ENCODE measurements around the gene TFIP11.

DNA sequence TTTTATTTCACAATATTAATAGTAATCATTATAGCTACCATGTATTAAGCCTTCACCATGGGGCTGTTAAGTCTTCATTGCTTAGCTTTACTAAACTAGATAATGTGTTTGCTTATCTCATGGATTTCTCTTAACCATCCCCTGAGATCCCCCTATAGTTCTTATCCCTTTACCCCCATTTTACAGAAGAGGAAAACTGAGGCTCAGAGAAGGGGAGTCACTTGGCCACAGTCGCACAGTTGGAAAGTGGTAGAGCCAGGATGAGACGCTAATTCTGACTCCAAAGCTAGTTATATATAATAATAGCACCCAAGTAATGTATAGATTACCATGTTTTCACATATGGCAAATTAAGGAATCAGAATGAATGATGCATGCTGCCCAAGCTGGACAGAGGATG lies 9.7 kb upstream of the TFIP11 start:
- TF ChIP-seq, protein P1, sequence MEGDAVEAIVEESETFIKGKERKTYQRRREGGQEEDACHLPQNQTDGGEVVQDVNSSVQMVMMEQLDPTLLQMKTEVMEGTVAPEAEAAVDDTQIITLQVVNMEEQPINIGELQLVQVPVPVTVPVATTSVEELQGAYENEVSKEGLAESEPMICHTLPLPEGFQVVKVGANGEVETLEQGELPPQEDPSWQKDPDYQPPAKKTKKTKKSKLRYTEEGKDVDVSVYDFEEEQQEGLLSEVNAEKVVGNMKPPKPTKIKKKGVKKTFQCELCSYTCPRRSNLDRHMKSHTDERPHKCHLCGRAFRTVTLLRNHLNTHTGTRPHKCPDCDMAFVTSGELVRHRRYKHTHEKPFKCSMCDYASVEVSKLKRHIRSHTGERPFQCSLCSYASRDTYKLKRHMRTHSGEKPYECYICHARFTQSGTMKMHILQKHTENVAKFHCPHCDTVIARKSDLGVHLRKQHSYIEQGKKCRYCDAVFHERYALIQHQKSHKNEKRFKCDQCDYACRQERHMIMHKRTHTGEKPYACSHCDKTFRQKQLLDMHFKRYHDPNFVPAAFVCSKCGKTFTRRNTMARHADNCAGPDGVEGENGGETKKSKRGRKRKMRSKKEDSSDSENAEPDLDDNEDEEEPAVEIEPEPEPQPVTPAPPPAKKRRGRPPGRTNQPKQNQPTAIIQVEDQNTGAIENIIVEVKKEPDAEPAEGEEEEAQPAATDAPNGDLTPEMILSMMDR (IDR thresholded peaks at IDR 0.05): no peak
- TF ChIP-seq, protein P2, sequence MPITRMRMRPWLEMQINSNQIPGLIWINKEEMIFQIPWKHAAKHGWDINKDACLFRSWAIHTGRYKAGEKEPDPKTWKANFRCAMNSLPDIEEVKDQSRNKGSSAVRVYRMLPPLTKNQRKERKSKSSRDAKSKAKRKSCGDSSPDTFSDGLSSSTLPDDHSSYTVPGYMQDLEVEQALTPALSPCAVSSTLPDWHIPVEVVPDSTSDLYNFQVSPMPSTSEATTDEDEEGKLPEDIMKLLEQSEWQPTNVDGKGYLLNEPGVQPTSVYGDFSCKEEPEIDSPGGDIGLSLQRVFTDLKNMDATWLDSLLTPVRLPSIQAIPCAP (CRISPR knock-in tag; IDR thresholded peaks at IDR 0.05): no peak
- TF ChIP-seq, protein P3, sequence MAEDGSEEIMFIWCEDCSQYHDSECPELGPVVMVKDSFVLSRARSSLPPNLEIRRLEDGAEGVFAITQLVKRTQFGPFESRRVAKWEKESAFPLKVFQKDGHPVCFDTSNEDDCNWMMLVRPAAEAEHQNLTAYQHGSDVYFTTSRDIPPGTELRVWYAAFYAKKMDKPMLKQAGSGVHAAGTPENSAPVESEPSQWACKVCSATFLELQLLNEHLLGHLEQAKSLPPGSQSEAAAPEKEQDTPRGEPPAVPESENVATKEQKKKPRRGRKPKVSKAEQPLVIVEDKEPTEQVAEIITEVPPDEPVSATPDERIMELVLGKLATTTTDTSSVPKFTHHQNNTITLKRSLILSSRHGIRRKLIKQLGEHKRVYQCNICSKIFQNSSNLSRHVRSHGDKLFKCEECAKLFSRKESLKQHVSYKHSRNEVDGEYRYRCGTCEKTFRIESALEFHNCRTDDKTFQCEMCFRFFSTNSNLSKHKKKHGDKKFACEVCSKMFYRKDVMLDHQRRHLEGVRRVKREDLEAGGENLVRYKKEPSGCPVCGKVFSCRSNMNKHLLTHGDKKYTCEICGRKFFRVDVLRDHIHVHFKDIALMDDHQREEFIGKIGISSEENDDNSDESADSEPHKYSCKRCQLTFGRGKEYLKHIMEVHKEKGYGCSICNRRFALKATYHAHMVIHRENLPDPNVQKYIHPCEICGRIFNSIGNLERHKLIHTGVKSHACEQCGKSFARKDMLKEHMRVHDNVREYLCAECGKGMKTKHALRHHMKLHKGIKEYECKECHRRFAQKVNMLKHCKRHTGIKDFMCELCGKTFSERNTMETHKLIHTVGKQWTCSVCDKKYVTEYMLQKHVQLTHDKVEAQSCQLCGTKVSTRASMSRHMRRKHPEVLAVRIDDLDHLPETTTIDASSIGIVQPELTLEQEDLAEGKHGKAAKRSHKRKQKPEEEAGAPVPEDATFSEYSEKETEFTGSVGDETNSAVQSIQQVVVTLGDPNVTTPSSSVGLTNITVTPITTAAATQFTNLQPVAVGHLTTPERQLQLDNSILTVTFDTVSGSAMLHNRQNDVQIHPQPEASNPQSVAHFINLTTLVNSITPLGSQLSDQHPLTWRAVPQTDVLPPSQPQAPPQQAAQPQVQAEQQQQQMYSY (CRISPR knock-in tag; IDR thresholded peaks at IDR 0.05): no peak
- TF ChIP-seq ETV6 (CRISPR knock-in tag; IDR thresholded peaks at IDR 0.05) (no peak), ZNF138 (CRISPR knock-in tag; conservative IDR thresholded peaks at IDR 0.05) (no peak), TP53 (CRISPR knock-in tag; IDR thresholded peaks at IDR 0.05) (no peak), CREB1 (CRISPR knock-in tag; IDR thresholded peaks at IDR 0.05) (no peak), JUN (CRISPR knock-in tag; IDR thresholded peaks at IDR 0.05) (no peak), SMAD4 (CRISPR knock-in tag; IDR thresholded peaks at IDR 0.05) (no peak), ZNF317 (CRISPR knock-in tag; IDR thresholded peaks at IDR 0.05; ENCODE audit: borderline replicate concordance, low read depth) (no peak), NFE2L1 (CRISPR knock-in tag; IDR thresholded peaks at IDR 0.05) (no peak), KAT7 (CRISPR knock-in tag; IDR thresholded peaks at IDR 0.05; ENCODE audit: borderline replicate concordance) (no peak), OVOL2 (CRISPR knock-in tag; IDR thresholded peaks at IDR 0.05; ENCODE audit: borderline replicate concordance) (no peak)
- TF ChIP-seq, protein P4, sequence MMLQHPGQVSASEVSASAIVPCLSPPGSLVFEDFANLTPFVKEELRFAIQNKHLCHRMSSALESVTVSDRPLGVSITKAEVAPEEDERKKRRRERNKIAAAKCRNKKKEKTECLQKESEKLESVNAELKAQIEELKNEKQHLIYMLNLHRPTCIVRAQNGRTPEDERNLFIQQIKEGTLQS (CRISPR knock-in tag; conservative IDR thresholded peaks at IDR 0.05): no peak
